Measurements from ENCODE around the gene GPS2.

DNA sequence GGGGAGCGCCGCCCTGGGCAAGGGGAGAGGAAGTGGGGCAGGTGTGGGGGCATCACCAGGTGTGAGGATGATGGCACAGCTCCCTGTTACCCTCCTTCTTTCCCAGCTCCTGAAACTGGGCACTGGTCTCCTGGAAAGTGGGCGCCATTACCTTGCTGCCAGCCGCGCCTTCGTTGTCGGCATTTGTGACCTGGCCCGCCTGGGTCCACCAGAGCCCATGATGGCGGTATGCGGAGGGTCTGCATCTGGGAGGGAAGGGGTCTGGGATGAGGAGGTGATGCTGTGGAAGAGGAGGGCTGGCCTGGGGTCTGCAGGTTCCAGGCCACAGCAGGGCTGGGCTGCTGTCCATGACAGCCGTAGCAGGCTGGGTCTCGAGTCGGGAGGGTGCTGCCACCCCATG, 26.7 kb upstream of the GPS2 start:
- TF ChIP-seq, protein P1, sequence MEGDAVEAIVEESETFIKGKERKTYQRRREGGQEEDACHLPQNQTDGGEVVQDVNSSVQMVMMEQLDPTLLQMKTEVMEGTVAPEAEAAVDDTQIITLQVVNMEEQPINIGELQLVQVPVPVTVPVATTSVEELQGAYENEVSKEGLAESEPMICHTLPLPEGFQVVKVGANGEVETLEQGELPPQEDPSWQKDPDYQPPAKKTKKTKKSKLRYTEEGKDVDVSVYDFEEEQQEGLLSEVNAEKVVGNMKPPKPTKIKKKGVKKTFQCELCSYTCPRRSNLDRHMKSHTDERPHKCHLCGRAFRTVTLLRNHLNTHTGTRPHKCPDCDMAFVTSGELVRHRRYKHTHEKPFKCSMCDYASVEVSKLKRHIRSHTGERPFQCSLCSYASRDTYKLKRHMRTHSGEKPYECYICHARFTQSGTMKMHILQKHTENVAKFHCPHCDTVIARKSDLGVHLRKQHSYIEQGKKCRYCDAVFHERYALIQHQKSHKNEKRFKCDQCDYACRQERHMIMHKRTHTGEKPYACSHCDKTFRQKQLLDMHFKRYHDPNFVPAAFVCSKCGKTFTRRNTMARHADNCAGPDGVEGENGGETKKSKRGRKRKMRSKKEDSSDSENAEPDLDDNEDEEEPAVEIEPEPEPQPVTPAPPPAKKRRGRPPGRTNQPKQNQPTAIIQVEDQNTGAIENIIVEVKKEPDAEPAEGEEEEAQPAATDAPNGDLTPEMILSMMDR (conservative IDR thresholded peaks at IDR 0.05; ENCODE audit: low read depth in 2 of 2): no peak
- no peak for TF ChIP-seq NANOG (IDR thresholded peaks at IDR 0.05; ENCODE audit: borderline replicate concordance)
- TF ChIP-seq, protein P2, sequence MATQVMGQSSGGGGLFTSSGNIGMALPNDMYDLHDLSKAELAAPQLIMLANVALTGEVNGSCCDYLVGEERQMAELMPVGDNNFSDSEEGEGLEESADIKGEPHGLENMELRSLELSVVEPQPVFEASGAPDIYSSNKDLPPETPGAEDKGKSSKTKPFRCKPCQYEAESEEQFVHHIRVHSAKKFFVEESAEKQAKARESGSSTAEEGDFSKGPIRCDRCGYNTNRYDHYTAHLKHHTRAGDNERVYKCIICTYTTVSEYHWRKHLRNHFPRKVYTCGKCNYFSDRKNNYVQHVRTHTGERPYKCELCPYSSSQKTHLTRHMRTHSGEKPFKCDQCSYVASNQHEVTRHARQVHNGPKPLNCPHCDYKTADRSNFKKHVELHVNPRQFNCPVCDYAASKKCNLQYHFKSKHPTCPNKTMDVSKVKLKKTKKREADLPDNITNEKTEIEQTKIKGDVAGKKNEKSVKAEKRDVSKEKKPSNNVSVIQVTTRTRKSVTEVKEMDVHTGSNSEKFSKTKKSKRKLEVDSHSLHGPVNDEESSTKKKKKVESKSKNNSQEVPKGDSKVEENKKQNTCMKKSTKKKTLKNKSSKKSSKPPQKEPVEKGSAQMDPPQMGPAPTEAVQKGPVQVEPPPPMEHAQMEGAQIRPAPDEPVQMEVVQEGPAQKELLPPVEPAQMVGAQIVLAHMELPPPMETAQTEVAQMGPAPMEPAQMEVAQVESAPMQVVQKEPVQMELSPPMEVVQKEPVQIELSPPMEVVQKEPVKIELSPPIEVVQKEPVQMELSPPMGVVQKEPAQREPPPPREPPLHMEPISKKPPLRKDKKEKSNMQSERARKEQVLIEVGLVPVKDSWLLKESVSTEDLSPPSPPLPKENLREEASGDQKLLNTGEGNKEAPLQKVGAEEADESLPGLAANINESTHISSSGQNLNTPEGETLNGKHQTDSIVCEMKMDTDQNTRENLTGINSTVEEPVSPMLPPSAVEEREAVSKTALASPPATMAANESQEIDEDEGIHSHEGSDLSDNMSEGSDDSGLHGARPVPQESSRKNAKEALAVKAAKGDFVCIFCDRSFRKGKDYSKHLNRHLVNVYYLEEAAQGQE (IDR thresholded peaks at IDR 0.05; ENCODE audit: unreplicated experiment): no peak
- no peak for TF ChIP-seq CREB1 (CRISPR knock-in tag; IDR thresholded peaks at IDR 0.05; ENCODE audit: low read depth)
- no peak for TF ChIP-seq POLR2AphosphoS5 (IDR thresholded peaks at IDR 0.05; ENCODE audit: low read depth)
- no peak for TF ChIP-seq JUNB (IDR thresholded peaks at IDR 0.05; ENCODE audit: unreplicated experiment)
- TF ChIP-seq EZH2 (IDR thresholded peaks at IDR 0.05; ENCODE audit: low read depth, unreplicated experiment): no peak
